WTC11 (cell line): ENCODE results near the gene SUGP2. TPM values are rescaled to one million over a fixed set of nuclear protein-coding genes. Genes with fewer than 3 reads are reported as not detected.

Experiments
- ATAC-seq: fragments of 200-7000 bp; cut with Tn5 transposase; 2 replicates; pipeline ENCODE4 v1.10.0; 2021; ENCODE audit warnings: mild to moderate bottlenecking, moderate library complexity
- CTCF ChIA-PET: fragments of 300-600 bp; sonication (Branson Sonifier 250); formaldehyde crosslinking; loops from one replicate; lab custom pipeline; 2021; ENCODE audit warnings: antibody characterized with exemption; lab: Charles Lee
- POLR2A ChIA-PET: fragments of 350-600 bp; sonication (Branson Sonifier 250); formaldehyde crosslinking; loops from one replicate; lab custom pipeline; 2021; ENCODE audit warnings: antibody characterized with exemption; lab: Charles Lee
- DNase-seq: peaks from one replicate; pipeline ENCODE4 v3.0.0; 2021; ENCODE audit warnings: low spot score
- H3K27ac Mint-ChIP-seq: 2 replicates; pipeline ENCODE4 v1.8.0; 2021; ENCODE audit warnings: mixed read lengths
- H3K27me3 Mint-ChIP-seq: 2 replicates; pipeline ENCODE4 v1.8.0; 2021; ENCODE audit warnings: low read depth, mild to moderate bottlenecking, moderate library complexity, mixed read lengths
- H3K36me3 Mint-ChIP-seq: 2 replicates; pipeline ENCODE4 v1.8.0; 2021; ENCODE audit warnings: mixed read lengths
- H3K4me1 Mint-ChIP-seq: 2 replicates; pipeline ENCODE4 v1.8.0; 2022; ENCODE audit warnings: mixed read lengths
- H3K4me3 Mint-ChIP-seq: 2 replicates; pipeline ENCODE4 v1.8.0; 2021; ENCODE audit warnings: mild to moderate bottlenecking, moderate library complexity, mixed read lengths
- H3K9me3 Mint-ChIP-seq: 2 replicates; pipeline ENCODE4 v1.8.0; 2021; ENCODE audit warnings: mixed read lengths
- AR ChIP-seq: fragments of 250-450 bp; sonication (Bioruptor Pico); IDR thresholded peaks from 2 replicates; pipeline ENCODE4 v1.9.0; 2021; ENCODE audit warnings: mild to moderate bottlenecking
- ATF6 ChIP-seq: sonication (generic); formaldehyde crosslinking; IDR thresholded peaks from 2 replicates; pipeline ENCODE4 v1.8.1; 2023; ENCODE audit warnings: mild to moderate bottlenecking, missing genetic modification reagents
- CBFB ChIP-seq: sonication (generic); formaldehyde crosslinking; IDR thresholded peaks from 2 replicates; pipeline ENCODE4 v1.8.1; 2022; ENCODE audit warnings: mild to moderate bottlenecking, low read depth, missing genetic modification reagents
- CREM ChIP-seq: sonication (generic); formaldehyde crosslinking; IDR thresholded peaks from 2 replicates; pipeline ENCODE4 v1.8.1; 2022; ENCODE audit warnings: mild to moderate bottlenecking, missing genetic modification reagents, moderate library complexity
- CTCF ChIP-seq: fragments of 200-600 bp; IDR thresholded peaks from 2 replicates; pipeline ENCODE4 v1.8.0; 2022; ENCODE audit warnings: antibody characterized with exemption
- E2F4 ChIP-seq: sonication (generic); formaldehyde crosslinking; IDR thresholded peaks from 2 replicates; pipeline ENCODE4 v1.8.1; 2022; ENCODE audit warnings: low read depth, mild to moderate bottlenecking, moderate library complexity, missing genetic modification reagents, borderline replicate concordance
- EMX1 ChIP-seq: fragments of 250-450 bp; sonication (Bioruptor Pico); IDR thresholded peaks from 2 replicates; pipeline ENCODE4 v1.8.0; 2021; ENCODE audit warnings: mild to moderate bottlenecking
- ETV6 ChIP-seq: sonication (generic); formaldehyde crosslinking; IDR thresholded peaks from 2 replicates; pipeline ENCODE4 v1.8.1; 2022; ENCODE audit warnings: mild to moderate bottlenecking, missing genetic modification reagents
- FOXJ3 ChIP-seq: sonication (generic); formaldehyde crosslinking; IDR thresholded peaks from 2 replicates; pipeline ENCODE4 v1.9.0; 2021; ENCODE audit warnings: missing genetic modification reagents, mild to moderate bottlenecking, borderline replicate concordance
- JAZF1 ChIP-seq: fragments of 250-450 bp; sonication (Bioruptor Pico); IDR thresholded peaks from 2 replicates; pipeline ENCODE4 v1.9.0; 2021; ENCODE audit warnings: moderate library complexity, mild to moderate bottlenecking, inconsistent platforms
- KAT7 ChIP-seq: sonication (generic); formaldehyde crosslinking; IDR thresholded peaks from 2 replicates; pipeline ENCODE4 v1.8.1; 2023; ENCODE audit warnings: missing genetic modification reagents, mild to moderate bottlenecking, borderline replicate concordance
- MLX ChIP-seq: sonication (generic); formaldehyde crosslinking; IDR thresholded peaks from 2 replicates; pipeline ENCODE4 v1.8.1; 2023; ENCODE audit warnings: mild to moderate bottlenecking, missing genetic modification reagents, moderate library complexity
- NFE2L1 ChIP-seq: sonication (generic); formaldehyde crosslinking; IDR thresholded peaks from 2 replicates; pipeline ENCODE4 v1.8.1; 2023; ENCODE audit warnings: missing genetic modification reagents
- RELA ChIP-seq: sonication (generic); formaldehyde crosslinking; IDR thresholded peaks from 2 replicates; pipeline ENCODE4 v1.8.1; 2022; ENCODE audit warnings: missing genetic modification reagents, mild to moderate bottlenecking, borderline replicate concordance
- RORB ChIP-seq: fragments of 250-450 bp; sonication (Bioruptor Pico); IDR thresholded peaks from 2 replicates; pipeline ENCODE4 v1.9.0; 2021; ENCODE audit warnings: mild to moderate bottlenecking
- SMAD4 ChIP-seq: sonication (generic); formaldehyde crosslinking; IDR thresholded peaks from 2 replicates; pipeline ENCODE4 v1.8.0; 2022; ENCODE audit warnings: mild to moderate bottlenecking, missing genetic modification reagents
- SP1 ChIP-seq: sonication (generic); formaldehyde crosslinking; conservative IDR thresholded peaks from 2 replicates; pipeline ENCODE4 v1.8.1; 2022; ENCODE audit warnings: missing genetic modification reagents
- USF1 ChIP-seq: sonication (generic); formaldehyde crosslinking; IDR thresholded peaks from 2 replicates; pipeline ENCODE4 v1.8.0; 2022; ENCODE audit warnings: mild to moderate bottlenecking, missing genetic modification reagents
- ZNF121 ChIP-seq: sonication (generic); formaldehyde crosslinking; IDR thresholded peaks from 2 replicates; pipeline ENCODE4 v1.8.0; 2023; ENCODE audit warnings: missing genetic modification reagents
- ZNF138 ChIP-seq: sonication (generic); formaldehyde crosslinking; conservative IDR thresholded peaks from 2 replicates; pipeline ENCODE4 v1.8.1; 2022; ENCODE audit warnings: mild to moderate bottlenecking, moderate library complexity, missing genetic modification reagents
- ZNF219 ChIP-seq: sonication (generic); formaldehyde crosslinking; IDR thresholded peaks from 2 replicates; pipeline ENCODE4 v1.8.0; 2023; ENCODE audit warnings: missing genetic modification reagents, mild to moderate bottlenecking, borderline replicate concordance
- ZNF396 ChIP-seq: fragments of 250-450 bp; sonication (Bioruptor Pico); IDR thresholded peaks from 2 replicates; pipeline ENCODE4 v1.8.0; 2021; ENCODE audit warnings: mild to moderate bottlenecking, moderate library complexity, borderline replicate concordance
- ZNF416 ChIP-seq: fragments of 250-450 bp; sonication (Bioruptor Pico); IDR thresholded peaks from 2 replicates; pipeline ENCODE4 v1.9.0; 2021; ENCODE audit warnings: mild to moderate bottlenecking, inconsistent platforms
- ZNF671 ChIP-seq: fragments of 250-450 bp; sonication (Bioruptor Pico); IDR thresholded peaks from 2 replicates; pipeline ENCODE4 v1.8.0; 2021; ENCODE audit warnings: mild to moderate bottlenecking
- total RNA-seq: library from RNA; stranded (reverse); gene quantifications from 3 replicates; pipeline ENCODE4 v1.2.3, GENCODE V29; 2021

SUGP2 gene
- total RNA-seq, 1 experiment from 2014 or later = 160 TPM

GRCh38 chr19:18984251-18984650, 49.1 kb downstream of the SUGP2 start (continued):
- TF ChIP-seq USF1 (CRISPR knock-in tag) = no peak
- no peak for TF ChIP-seq ZNF396 (CRISPR knock-in tag)

GRCh38 chr19:18982669-18983068, 50.6 kb downstream of the SUGP2 start:
- DNase-seq (no peak), ATAC-seq (no peak)
- Mint-ChIP-seq H3K4me1 (peaks cover 7% of the 10 kb centered on the region; the same call in 1 of the 2 replicates), H3K27ac (no peak overlapping the region), H3K27me3 (peaks cover 20% of the 10 kb centered on the region), H3K9me3 (no peaks in the 10 kb centered on the region), H3K36me3 (no peaks in the 10 kb centered on the region), H3K4me3 (no peak overlapping the region)
- POLR2A ChIA-PET = no interaction called here
- TF ChIP-seq ZNF121 (CRISPR knock-in tag) (no peak), ZNF219 (CRISPR knock-in tag) (no peak), E2F4 (no peak), RELA (CRISPR knock-in tag) (no peak), CTCF (no peak), ZNF138 (no peak), KAT7 (no peak), FOXJ3 (CRISPR knock-in tag) (no peak), EMX1 (CRISPR knock-in tag) (no peak), ZNF671 (no peak)
- CTCF ChIA-PET = interaction anchor here (1.2 to 1.8 kb wide), 2 partner anchors 13 to 21 kb away, joined by 4 to 8 read pairs; no protein-coding TSS in a partner anchor

GRCh38 chr19:18980432-18981020, 52.8 kb downstream of the SUGP2 start:
- Mint-ChIP-seq H3K4me3 (no peak overlapping the region), H3K9me3 (no peaks in the 10 kb centered on the region), H3K36me3 (no peaks in the 10 kb centered on the region), H3K27me3 (peaks cover 14% of the 10 kb centered on the region), H3K27ac (no peak overlapping the region), H3K4me1 (0 out of 2 replicates have a peak, but pooled peaks cover 2% of the 10 kb centered on the region)
- DNase-seq = no peak
- ChIA-PET CTCF (no interaction called here), POLR2A (interaction anchor here (0.7 kb wide), 1 partner anchor 15 kb away, joined by 4 read pairs; no protein-coding TSS in a partner anchor)
- TF ChIP-seq CBFB (CRISPR knock-in tag) = no peak
- TF ChIP-seq SMAD4 (CRISPR knock-in tag) = no peak
- no peak for TF ChIP-seq NFE2L1 (CRISPR knock-in tag)
- TF ChIP-seq RORB (CRISPR knock-in tag) = no peak
- no peak for TF ChIP-seq ETV6 (CRISPR knock-in tag)
- TF ChIP-seq MLX (CRISPR knock-in tag) = no peak
- TF ChIP-seq CREM (CRISPR knock-in tag) = no peak
- TF ChIP-seq JAZF1 = no peak
- TF ChIP-seq ZNF671 = no peak
- TF ChIP-seq ZNF416 (CRISPR knock-in tag) = no peak
- no peak for TF ChIP-seq SP1
- no peak for TF ChIP-seq AR
- no peak for TF ChIP-seq E2F4
- no peak for TF ChIP-seq ATF6 (CRISPR knock-in tag)
- ATAC-seq = no peak
